ACC112 (cell line): ENCODE measurements around the gene HOXC4.

ENCODE experiments used
- H2AFZ ChIP-seq: fragments of 200-600 bp; sonication (generic); one replicate; pipeline ENCODE4 v1.6.0; 2017; ENCODE audit warnings: antibody characterized with exemption, low read length; ENCODE audit not compliant: unreplicated experiment
- H3K27ac ChIP-seq: fragments of 200-600 bp; sonication (generic); 2 replicates; pipeline ENCODE4 v1.5.1; 2014; ENCODE audit warnings: low read depth, mild to moderate bottlenecking, antibody characterized with exemption, low read length, moderate library complexity
- H3K27me3 ChIP-seq: fragments of 200-600 bp; sonication (generic); 2 replicates; pipeline ENCODE4 v1.6.1; 2014; ENCODE audit warnings: mild to moderate bottlenecking, antibody characterized with exemption, low read length, moderate library complexity, mixed read lengths; ENCODE audit not compliant: insufficient read depth
- H3K36me3 ChIP-seq: fragments of 200-600 bp; sonication (generic); 2 replicates; pipeline ENCODE4 v1.6.1; 2016; ENCODE audit warnings: mild to moderate bottlenecking, antibody characterized with exemption, low read length, moderate library complexity, mixed read lengths; ENCODE audit not compliant: insufficient read depth
- H3K4me1 ChIP-seq: fragments of 200-600 bp; sonication (generic); one replicate; pipeline ENCODE4 v1.6.1; 2016; ENCODE audit warnings: low read length, mixed read lengths; ENCODE audit not compliant: insufficient read depth, unreplicated experiment, control insufficient read depth
- H3K4me3 ChIP-seq: fragments of 200-600 bp; sonication (generic); 2 replicates; pipeline ENCODE4 v1.5.1; 2014; ENCODE audit warnings: mild to moderate bottlenecking, low read depth, low read length
- H3K79me2 ChIP-seq: fragments of 200-600 bp; sonication (generic); one replicate; pipeline ENCODE4 v1.6.0; 2016; ENCODE audit warnings: low read length; ENCODE audit not compliant: control insufficient read depth, unreplicated experiment, insufficient read depth

Gene HOXC4

DNA sequence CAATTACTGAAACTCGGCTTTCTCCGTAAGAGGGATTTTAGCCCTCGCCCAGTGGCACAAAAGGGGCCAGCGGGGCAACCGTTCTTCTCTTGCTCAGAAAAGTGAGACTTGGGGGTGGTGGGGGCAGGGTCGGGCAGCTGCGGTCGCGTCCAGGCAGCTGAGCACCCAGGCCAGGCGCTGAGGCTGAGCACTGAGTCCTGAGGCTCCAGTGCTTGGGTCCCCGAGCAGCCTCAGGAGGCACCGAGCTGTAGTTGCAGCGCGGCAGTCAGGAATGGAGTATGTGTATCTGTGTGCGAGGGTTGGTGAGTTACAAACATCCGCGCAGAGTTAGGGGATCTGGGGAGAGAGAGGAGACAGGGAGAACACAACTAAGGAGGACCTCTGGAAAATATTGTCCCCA lies 29.5 kb upstream of the HOXC4 start:
- H3K4me3 ChIP-seq = no peak overlapping the region
- no peaks in the 10 kb centered on the region for H3K79me2 ChIP-seq
- H3K27ac ChIP-seq = no peak overlapping the region
- H3K4me1 ChIP-seq = peaks cover 3% of the 10 kb centered on the region
- H3K36me3 ChIP-seq = no peaks in the 10 kb centered on the region
- no peaks in the 10 kb centered on the region for H3K27me3 ChIP-seq
- H2AFZ ChIP-seq = no peak overlapping the region

- Histone ChIP-seq H3K27ac (no peak overlapping the region), H3K79me2 (no peaks in the 10 kb centered on the region), H3K36me3 (no peaks in the 10 kb centered on the region), H3K4me1 (peaks cover 3% of the 10 kb centered on the region), H3K27me3 (no peaks in the 10 kb centered on the region), H3K4me3 (no peak overlapping the region), H2AFZ (no peak overlapping the region)
Observed at GRCh38 chr12:54024581-54025305, 28.9 kb upstream of the HOXC4 start.

GRCh38 chr12:54025499-54026405 lies 27.9 kb upstream of the HOXC4 start:
- no peak overlapping the region for H2AFZ ChIP-seq
- no peaks in the 10 kb centered on the region for H3K27me3 ChIP-seq
- no peaks in the 10 kb centered on the region for H3K36me3 ChIP-seq
- no peak overlapping the region for H3K27ac ChIP-seq
- no peak overlapping the region for H3K4me3 ChIP-seq
- H3K79me2 ChIP-seq = no peaks in the 10 kb centered on the region
- peaks cover 4% of the 10 kb centered on the region for H3K4me1 ChIP-seq

DNA sequence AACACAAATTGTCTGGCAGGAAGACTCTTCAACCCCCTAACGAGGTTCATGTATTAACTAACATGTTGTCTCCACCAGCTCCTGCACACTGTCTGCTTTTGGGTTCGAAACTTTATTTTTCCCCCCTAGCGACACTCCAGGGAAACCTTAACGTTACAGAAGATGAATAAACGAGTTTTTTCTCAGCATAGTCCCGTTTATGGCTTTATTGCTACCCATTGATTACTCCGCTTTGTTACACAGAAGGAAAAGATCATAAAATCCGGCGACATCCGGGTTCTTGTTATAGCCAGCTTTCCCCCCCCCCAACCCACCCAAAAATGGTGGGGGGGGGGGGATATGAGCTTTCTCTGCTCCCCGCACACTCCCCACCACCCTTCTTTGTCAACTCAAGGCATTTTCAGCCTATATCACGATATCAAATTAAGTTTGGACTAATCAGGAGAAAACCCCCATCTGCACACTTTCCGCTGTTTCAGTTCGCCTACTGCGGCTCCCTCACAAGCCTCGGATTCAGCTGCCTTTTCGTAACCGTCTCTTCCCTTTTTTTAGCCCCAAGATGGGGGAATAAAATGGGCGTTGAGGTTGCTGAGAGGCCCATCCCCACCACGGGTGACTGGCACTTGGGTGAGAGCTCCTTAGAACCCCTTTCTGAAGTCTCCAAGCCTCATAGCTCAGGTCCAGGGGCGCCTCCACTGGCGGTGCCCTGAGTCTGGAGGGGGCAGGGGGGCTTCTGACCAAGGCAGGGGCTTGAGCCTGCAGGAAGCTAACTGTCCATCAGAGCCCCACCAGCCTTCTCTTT lies 26.8 kb upstream of the HOXC4 start:
- Histone ChIP-seq H3K4me3 (no peak overlapping the region), H3K4me1 (peaks cover 11% of the 10 kb centered on the region), H3K79me2 (no peaks in the 10 kb centered on the region), H3K27me3 (no peaks in the 10 kb centered on the region), H2AFZ (no peak overlapping the region), H3K36me3 (no peaks in the 10 kb centered on the region), H3K27ac (no peak overlapping the region)

DNA sequence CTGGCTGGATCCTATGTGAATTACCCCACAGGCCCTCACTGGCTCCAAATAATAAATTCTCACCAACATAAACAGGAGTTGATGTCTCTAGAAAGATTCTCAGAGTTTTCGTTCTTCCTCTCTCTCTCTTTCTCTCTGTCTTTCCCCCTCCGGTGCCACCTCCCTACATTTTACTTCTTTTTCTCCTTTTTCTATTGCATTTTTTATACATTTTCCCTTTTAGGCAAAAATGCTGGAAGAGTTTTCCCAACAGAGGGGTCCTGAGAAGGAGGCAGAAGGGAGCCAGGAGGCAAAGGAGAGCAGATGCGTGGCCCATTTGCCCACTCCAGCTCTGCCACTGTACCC lies 26.2 kb upstream of the HOXC4 start:
- Histone ChIP-seq H3K27ac (no peak overlapping the region), H3K79me2 (no peaks in the 10 kb centered on the region), H2AFZ (no peak overlapping the region), H3K4me1 (peaks cover 11% of the 10 kb centered on the region), H3K27me3 (no peaks in the 10 kb centered on the region), H3K4me3 (no peak overlapping the region), H3K36me3 (no peaks in the 10 kb centered on the region)

GRCh38 chr12:54028314-54029201 lies 25.1 kb upstream of the HOXC4 start, which contains the start of gene HOXC6:
TSS of gene HOXC6 (plus strand) at chr12:54028440. CDS start at chr12:54028522, 82 bp downstream.
- H3K4me3 ChIP-seq = peak within 1 kb of the TSS; percentile 91

DNA sequence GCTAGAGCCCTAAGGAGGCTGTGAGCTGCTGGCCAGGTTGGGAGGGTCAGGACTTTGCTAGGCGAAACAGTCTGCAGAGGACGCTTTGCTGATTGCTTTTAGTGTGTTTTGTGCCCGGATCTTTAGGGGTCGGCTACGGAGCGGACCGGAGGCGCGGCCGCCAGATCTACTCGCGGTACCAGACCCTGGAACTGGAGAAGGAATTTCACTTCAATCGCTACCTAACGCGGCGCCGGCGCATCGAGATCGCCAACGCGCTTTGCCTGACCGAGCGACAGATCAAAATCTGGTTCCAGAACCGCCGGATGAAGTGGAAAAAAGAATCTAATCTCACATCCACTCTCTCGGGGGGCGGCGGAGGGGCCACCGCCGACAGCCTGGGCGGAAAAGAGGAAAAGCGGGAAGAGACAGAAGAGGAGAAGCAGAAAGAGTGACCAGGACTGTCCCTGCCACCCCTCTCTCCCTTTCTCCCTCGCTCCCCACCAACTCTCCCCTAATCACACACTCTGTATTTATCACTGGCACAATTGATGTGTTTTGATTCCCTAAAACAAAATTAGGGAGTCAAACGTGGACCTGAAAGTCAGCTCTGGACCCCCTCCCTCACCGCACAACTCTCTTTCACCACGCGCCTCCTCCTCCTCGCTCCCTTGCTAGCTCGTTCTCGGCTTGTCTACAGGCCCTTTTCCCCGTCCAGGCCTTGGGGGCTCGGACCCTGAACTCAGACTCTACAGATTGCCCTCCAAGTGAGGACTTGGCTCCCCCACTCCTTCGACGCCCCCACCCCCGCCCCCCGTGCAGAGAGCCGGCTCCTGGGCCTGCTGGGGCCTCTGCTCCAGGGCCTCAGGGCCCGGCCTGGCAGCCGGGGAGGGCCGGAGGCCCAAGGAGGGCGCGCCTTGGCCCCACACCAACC lies 23.9 kb upstream of the HOXC4 start:
- Histone ChIP-seq H3K79me2 (no peaks in the 10 kb centered on the region), H3K4me1 (peaks cover 14% of the 10 kb centered on the region), H3K27me3 (no peaks in the 10 kb centered on the region), H2AFZ (no peak overlapping the region), H3K4me3 (no peak overlapping the region), H3K27ac (no peak overlapping the region), H3K36me3 (no peaks in the 10 kb centered on the region)

More at GRCh38 chr12:54028314-54029201, 25.1 kb upstream of the HOXC4 start, which contains the start of gene HOXC6:
- Histone ChIP-seq H3K4me1 (peaks cover 11% of the 10 kb centered on the region), H3K79me2 (no peaks in the 10 kb centered on the region), H3K27ac (peak within 1 kb of the TSS; percentile 32; the same call in 1 of the 2 replicates), H3K27me3 (no peaks in the 10 kb centered on the region), H2AFZ (peak within 1 kb of the TSS; percentile 98), H3K36me3 (no peaks in the 10 kb centered on the region)

- no peak overlapping the region for H3K27ac ChIP-seq
Observed at GRCh38 chr12:54030442-54030801, 23.2 kb upstream of the HOXC4 start.

GRCh38 chr12:54030889-54031471 lies 22.7 kb upstream of the HOXC4 start:
- Histone ChIP-seq H3K36me3 (no peaks in the 10 kb centered on the region), H3K27ac (peak overlapping the region; percentile 36), H3K4me3 (peak overlapping the region; percentile 71), H3K27me3 (no peaks in the 10 kb centered on the region), H3K79me2 (no peaks in the 10 kb centered on the region), H2AFZ (peak overlapping the region; percentile 72), H3K4me1 (peaks cover 11% of the 10 kb centered on the region)

More at GRCh38 chr12:54030442-54030801, 23.2 kb upstream of the HOXC4 start:
- Histone ChIP-seq H3K27me3 (no peaks in the 10 kb centered on the region), H3K36me3 (no peaks in the 10 kb centered on the region), H3K4me3 (no peak overlapping the region), H2AFZ (no peak overlapping the region), H3K79me2 (no peaks in the 10 kb centered on the region), H3K4me1 (peaks cover 14% of the 10 kb centered on the region)
